A673 (cell line): ENCODE data around the gene HPRT1. TPM values are rescaled to one million over a fixed set of nuclear protein-coding genes. Genes with fewer than 3 reads are reported as not detected.

ENCODE experiments used
- BruUV-seq: library from RNA; stranded (reverse); fragments of 400-500 nt; replicated peaks from 2 replicates; lab custom pipeline; 2021; lab: Mats Ljungman, UMichigan
- CTCF ChIA-PET: fragments of 300-600 bp; sonication (Branson Sonifier 250); formaldehyde crosslinking; loops from one replicate; lab custom pipeline; 2022; ENCODE audit warnings: antibody characterized with exemption; lab: Charles Lee
- POLR2A ChIA-PET: fragments of 300-600 bp; sonication (Branson Sonifier 250); formaldehyde crosslinking; loops from one replicate; lab custom pipeline; 2022; ENCODE audit warnings: antibody characterized with exemption; ENCODE audit not compliant: low non-redundant PET; lab: Charles Lee
- DNase-seq: peaks from one replicate; pipeline ENCODE4 v3.0.0-alpha.2; 2015; ENCODE audit warnings: low spot score
- H3K27ac ChIP-seq: fragments of 200-600 bp; sonication (generic); 2 replicates; pipeline ENCODE4 v1.5.1; 2016; ENCODE audit warnings: mixed run types, low read depth, mild to moderate bottlenecking, mixed read lengths, antibody characterized with exemption, low read length; ENCODE audit not compliant: poor library complexity, severe bottlenecking
- H3K27me3 ChIP-seq: fragments of 200-600 bp; sonication (generic); replicated peaks from 2 replicates; pipeline ENCODE4 v1.6.1; 2017; ENCODE audit warnings: mixed run types, low read depth, mild to moderate bottlenecking, mixed read lengths, antibody characterized with exemption, low read length; ENCODE audit not compliant: insufficient read depth, poor library complexity
- H3K36me3 ChIP-seq: fragments of 200-600 bp; sonication (generic); 2 replicates; pipeline ENCODE4 v1.6.1; 2016; ENCODE audit warnings: mixed run types, mild to moderate bottlenecking, mixed read lengths, antibody characterized with exemption, low read length; ENCODE audit not compliant: insufficient read depth, poor library complexity, severe bottlenecking
- H3K4me1 ChIP-seq: fragments of 200-600 bp; sonication (generic); 2 replicates; pipeline ENCODE4 v1.6.1; 2017; ENCODE audit warnings: mixed run types, mild to moderate bottlenecking, mixed read lengths, antibody characterized with exemption, low read length; ENCODE audit not compliant: insufficient read depth, poor library complexity, severe bottlenecking
- H3K4me3 ChIP-seq: fragments of 200-600 bp; sonication (generic); 2 replicates; pipeline ENCODE4 v1.5.1; 2016; ENCODE audit warnings: low read depth, mixed run types, mild to moderate bottlenecking, mixed read lengths, low read length; ENCODE audit not compliant: poor library complexity, severe bottlenecking
- H3K9me3 ChIP-seq: fragments of 200-600 bp; sonication (generic); 2 replicates; pipeline ENCODE4 v1.6.1; 2016; ENCODE audit warnings: mixed run types, low read depth, mild to moderate bottlenecking, mixed read lengths, antibody characterized with exemption, low read length; ENCODE audit not compliant: poor library complexity, severe bottlenecking
- CTCF ChIP-seq: fragments of 300-800, 200-600 bp; sonication (generic); conservative IDR thresholded peaks from 2 replicates; pipeline ENCODE4 v1.5.1; 2017; ENCODE audit warnings: low read depth, mild to moderate bottlenecking, antibody characterized with exemption, low read length, moderate library complexity, mixed read lengths
- EZH2 ChIP-seq: fragments of 200-600 bp; sonication (generic); IDR thresholded peaks from 2 replicates; pipeline ENCODE4 v1.6.1; 2017; ENCODE audit warnings: borderline replicate concordance, low read depth, mild to moderate bottlenecking, mixed read lengths, antibody characterized with exemption, low read length; ENCODE audit not compliant: poor library complexity, severe bottlenecking
- intact Hi-C: fragments of 100-400 bp; cut with micrococcal nuclease; formaldehyde crosslinking; loops from one replicate; pipeline ENCODE4 v1.10.0; 2022; ENCODE audit not compliant: unreplicated experiment
- total RNA-seq: library from RNA; stranded (reverse); gene quantifications from 2 replicates; pipeline ENCODE4 v1.2.3, GENCODE V29; 2021

HPRT1 gene
- total RNA-seq, 1 experiment from 2014 or later = 66.9 TPM

DNA sequence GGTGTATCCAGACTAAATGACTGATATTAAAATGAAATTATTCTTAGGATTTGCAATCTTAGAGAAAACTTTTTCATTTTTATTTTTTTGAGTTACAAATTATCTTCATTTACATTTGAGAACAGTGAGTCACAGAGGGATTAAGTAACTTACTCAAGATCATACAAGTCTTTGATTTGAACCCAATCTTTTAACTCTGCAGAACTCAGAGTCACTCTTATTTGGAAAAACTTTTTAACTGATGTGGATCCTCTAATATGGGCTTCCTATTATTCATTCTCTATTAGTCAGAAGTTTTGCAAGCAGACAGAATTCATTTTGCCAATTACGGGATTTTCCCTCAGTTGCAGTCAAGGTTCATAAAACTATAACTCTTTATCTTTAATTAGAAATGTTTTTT, 20.1 kb downstream of the HPRT1 start:
- H3K9me3 ChIP-seq = no peaks in the 10 kb centered on the region
- ChIA-PET POLR2A (no interaction called here), CTCF (no interaction called here)
- H3K27me3 ChIP-seq = no peaks in the 10 kb centered on the region
- no peak overlapping the region for H3K27ac ChIP-seq
- no peak for TF ChIP-seq CTCF
- H3K4me1 ChIP-seq = no peaks in the 10 kb centered on the region
- intact Hi-C loops = loop anchor here (5.0 to 10.0 kb wide), 2 partner anchors 282 to 515 kb away; partner anchors contain the start of gene SMIM10
- no TSS peak for BruUV-seq
- H3K4me3 ChIP-seq = no peak overlapping the region
- H3K36me3 ChIP-seq = no peaks in the 10 kb centered on the region
- no peak for DNase-seq

- H3K4me3 ChIP-seq = no peak overlapping the region
- no peak for DNase-seq
- H3K27ac ChIP-seq = no peak overlapping the region
- ChIA-PET POLR2A (no interaction called here), CTCF (no interaction called here)
- H3K4me1 ChIP-seq = no peaks in the 10 kb centered on the region
- BruUV-seq = no TSS peak
- H3K9me3 ChIP-seq = no peaks in the 10 kb centered on the region
- H3K36me3 ChIP-seq = no peaks in the 10 kb centered on the region
- no peak for TF ChIP-seq CTCF
- no peak for TF ChIP-seq EZH2
- intact Hi-C loops = loop anchor here (5.0 to 10.0 kb wide), 2 partner anchors 281 to 513 kb away; partner anchors contain the start of gene SMIM10
- H3K27me3 ChIP-seq = no peaks in the 10 kb centered on the region
These were observed 21.4 kb downstream of the HPRT1 start for GRCh38 chrX:134481339-134481738.

- no peak overlapping the region for H3K4me3 ChIP-seq
- no peaks in the 10 kb centered on the region for H3K9me3 ChIP-seq
- H3K27ac ChIP-seq = no peak overlapping the region
- no peaks in the 10 kb centered on the region for H3K27me3 ChIP-seq
- H3K4me1 ChIP-seq = no peaks in the 10 kb centered on the region
- no TSS peak for BruUV-seq
- no peaks in the 10 kb centered on the region for H3K36me3 ChIP-seq
- intact Hi-C loops = loop anchor here (5.0 to 10.0 kb wide), 2 partner anchors 280 to 512 kb away; partner anchors contain the start of gene SMIM10
- CTCF ChIA-PET = no interaction called here
- POLR2A ChIA-PET = no interaction called here
- DNase-seq = no peak
- TF ChIP-seq EZH2 (no peak), CTCF (no peak)
These were observed 22.4 kb downstream of the HPRT1 start for GRCh38 chrX:134482371-134482770.
